Measurements from ENCODE around the gene C5orf46.
"Not testable (repeated sequence)": the region's sequence is repeated elsewhere in the genome, so short reads cannot be mapped to it uniquely, and the experiment has no call there.

Gene C5orf46

DNA sequence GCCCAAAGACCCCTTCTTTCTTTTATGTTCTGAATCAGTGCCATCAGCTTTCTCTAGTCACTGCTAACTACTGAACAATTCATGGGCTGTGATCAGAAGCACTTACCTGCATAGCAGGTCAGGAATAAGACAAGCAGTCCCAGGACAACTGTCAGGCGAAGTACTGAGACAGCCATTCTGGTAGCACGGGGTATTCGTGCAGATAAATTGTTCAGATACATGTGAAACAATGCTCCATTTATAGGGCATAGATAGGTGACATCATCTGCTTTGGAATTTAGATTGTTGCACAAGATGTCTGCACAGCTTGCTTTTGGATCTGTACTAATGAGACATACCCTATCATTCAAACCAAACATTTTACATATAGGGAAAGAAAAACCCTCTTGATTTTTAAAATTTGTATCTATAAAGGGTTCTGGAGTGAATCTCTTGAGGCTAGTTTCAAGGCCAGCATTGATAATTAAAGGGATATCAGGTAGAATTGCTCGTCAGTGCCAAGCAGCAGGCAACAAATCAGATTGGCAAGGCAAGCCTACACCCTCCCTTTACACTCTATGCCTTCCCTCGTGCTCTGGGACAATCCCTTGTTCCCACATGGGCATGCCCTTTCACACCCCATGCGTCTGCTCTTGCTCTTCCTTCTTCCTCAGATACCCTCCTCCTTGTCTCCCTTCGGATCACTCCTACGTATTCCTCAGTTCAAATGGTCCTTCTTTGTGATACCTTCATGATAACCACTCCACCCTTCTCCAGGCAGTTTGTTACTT lies at the start of gene C5orf46:
TSS of gene C5orf46 (minus strand) at position 213 of the 770 bp plus-strand sequence. CDS start at position 176, 37 bp downstream.
- DNase-seq: no peak

DNA sequence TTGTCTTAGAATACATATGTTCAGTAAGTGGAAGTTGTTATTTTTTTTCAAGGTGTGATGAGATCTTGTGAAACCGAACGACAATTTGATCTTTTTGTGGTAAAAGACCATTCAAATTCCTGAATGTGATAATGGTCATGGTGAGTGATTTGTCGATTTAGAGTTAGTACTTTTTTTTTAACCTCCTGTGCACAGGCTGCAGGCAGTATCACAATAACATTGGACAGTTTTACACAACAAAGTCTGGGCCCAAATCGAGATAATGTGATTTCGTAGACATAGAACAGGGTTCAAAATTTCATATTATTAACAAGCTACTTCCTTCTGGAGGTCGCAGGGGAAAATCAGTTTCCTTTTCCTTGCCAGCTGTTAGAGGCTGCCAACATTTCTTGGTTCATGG lies 48.6 kb upstream of the C5orf46 start:
- no peak for DNase-seq

DNA sequence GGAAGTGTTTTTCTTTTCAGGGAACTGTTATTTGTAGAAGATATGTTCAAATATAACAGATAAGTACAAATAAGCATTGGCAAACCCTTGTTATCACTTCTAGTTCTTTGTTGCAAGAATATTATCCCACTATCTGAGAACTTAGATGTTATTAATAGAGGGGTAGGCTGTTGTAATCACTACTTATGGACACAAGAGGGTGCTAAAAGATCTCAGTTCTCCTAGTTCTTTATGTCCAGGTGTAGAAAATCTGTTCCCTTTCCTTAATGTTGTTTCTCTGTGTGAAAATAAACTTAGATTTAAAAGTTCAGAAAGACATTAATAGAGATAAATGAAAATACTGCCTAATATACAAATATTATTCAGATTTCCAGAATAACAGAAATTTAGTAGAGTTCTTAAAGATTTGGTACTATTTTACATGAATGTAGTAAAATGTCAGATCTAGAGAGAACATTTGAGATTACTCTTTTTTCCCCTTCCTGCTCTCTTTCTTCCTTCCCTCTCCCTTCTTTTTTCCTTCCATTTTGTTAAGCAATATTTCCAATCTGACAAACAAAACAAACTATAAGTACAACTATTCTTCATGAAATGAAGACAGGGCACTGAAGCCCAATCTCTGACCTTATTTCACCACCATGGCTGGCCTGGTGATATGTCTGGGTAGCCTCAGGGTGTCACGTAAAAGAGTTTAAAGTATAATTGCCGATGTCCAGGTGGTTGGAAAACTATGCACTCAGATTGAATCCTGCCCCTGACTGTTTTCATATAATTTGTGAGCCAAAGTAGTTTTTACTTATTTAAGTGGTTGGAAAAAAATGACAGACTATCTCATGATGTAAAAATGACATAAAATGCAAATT lies 43.6 kb upstream of the C5orf46 start:
- DNase-seq: peak; percentile 65

DNA sequence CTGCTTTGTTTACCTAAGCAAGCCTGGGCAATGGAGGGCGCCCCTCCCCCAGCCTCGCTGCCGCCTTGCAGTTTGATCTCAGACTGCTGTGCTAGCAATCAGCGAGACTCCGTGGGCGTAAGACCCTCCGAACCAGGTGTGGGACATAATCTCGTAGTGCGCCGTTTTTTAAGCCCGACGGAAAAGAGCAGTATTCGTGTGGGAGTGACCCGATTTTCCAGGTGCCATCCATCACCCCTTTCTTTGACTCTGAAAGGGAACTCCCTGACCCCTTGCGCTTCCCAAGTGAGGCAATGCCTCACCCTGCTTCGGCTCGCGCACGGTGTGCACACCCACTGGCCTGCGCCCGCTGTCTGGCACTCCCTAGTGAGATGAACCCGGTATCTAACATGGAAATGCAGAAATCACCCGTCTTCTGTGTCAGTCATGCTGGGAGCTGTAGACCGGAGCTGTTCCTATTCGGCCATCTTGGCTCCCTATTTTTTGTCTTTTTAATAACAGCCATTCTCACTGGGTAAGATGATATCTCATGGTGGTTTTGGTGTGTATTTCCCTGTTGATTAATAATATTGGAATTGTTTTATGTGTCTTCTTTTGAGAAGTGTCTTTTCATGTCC lies 40.4 kb upstream of the C5orf46 start:
- not testable (repeated sequence) for DNase-seq

DNA sequence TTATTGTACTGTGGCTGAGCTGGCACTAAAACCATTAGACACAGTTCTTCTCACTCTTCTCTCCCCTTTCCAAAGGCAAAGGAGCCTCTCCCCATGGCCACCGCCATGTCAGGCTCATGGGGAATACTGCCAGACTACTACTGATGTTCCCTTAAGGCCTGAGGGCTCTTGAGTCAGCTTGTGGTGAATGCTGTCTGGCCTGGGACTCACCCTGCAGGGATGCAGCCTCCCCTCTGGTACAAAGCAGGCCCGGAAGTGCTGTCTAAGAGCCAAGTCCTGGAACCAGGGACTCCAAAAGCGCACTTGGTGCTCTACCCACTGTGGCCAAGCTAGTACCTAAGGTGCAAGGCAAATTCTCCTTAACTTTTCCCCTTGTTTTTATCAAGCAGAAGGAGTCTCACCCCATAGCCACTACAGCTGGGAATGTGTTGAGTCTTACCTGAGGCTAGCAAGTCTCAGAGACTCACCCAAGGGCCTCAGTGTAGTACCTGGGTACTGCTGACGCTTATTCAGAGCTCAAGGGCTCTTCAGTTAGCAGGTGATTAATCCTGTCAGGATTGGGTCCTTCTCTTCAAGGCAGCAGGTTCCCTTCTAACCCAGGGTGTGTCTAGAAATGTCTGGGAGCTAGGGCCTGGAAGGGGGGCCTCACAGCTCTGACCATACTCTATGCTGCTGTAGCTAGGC lies 33.2 kb upstream of the C5orf46 start:
- no peak for DNase-seq

DNA sequence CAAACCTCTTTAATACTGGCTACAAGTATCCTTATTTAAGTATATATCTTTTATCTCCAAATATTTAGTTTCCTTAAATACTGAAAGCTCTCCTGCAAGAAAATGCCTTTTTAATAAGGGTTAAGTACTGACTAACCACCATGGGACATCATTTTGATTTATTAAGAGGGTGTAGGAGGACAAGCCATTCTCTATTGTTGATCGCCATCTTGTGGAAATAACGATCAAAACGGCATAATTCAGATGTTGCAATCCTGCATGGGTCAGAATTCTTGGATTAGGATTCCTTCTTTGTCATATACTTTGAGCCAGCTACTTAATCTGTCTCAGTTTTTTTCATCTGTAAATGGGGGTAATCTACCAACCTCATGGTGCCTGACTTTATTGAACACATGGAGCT lies 28.7 kb upstream of the C5orf46 start:
- DNase-seq: peak; percentile 60

DNA sequence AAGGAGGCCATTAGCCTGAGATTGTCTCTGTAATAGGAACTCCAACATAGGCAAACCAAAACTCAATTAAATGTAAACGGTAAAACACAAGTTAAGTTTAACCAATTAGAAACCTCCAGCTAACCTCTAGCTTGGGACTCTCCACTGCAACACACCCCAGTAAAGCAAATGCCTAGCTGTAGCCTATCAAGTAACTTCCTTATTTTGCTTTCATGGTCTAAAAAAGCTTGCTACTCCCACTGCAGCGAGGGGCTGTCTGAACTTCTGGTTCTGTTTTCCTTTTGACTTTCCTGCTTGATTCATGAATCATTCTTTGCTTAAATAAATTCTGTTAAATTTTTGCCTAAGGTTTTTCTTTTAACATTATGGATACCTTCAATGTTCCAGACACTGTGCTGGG lies 24.4 kb upstream of the C5orf46 start:
- peak; percentile 36 for DNase-seq

DNA sequence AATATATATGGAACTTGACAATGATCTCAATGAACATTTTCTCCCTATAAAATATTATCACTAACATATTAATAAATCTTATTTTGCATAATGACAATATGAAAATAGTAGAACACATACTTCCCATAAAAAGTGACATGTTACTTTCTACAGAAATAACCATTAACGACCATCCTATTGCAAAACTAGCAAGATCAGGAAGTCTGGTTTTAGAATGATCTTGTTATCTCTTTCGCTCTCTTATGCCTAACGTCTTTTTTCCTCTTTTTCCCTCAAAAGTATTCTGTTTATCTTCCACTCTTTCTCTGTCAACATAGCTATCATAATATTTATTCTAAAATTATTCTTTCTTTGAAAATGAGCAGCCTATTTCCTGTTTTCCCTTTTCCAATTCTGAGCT lies 21.6 kb upstream of the C5orf46 start:
- DNase-seq: peak; percentile 16

DNA sequence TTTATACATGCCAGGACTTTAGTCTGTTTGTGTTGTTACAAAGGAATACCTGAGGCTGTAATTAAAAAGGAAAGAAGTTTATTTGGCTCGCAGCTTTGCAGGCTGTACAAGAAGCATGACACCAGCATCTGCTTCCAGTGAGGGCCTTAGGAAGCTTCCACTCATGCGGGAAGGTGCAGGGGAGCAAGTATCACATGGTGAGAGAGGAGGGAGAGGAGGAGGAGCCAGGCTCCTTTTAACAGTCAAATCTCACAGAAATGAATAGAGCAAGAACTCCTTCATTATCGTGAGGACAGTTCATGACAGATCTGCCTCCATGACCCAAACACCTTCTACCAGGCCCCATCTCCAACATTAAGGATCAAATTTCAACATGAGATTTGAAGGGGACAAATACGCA lies 18.7 kb upstream of the C5orf46 start:
- no peak for DNase-seq

DNA sequence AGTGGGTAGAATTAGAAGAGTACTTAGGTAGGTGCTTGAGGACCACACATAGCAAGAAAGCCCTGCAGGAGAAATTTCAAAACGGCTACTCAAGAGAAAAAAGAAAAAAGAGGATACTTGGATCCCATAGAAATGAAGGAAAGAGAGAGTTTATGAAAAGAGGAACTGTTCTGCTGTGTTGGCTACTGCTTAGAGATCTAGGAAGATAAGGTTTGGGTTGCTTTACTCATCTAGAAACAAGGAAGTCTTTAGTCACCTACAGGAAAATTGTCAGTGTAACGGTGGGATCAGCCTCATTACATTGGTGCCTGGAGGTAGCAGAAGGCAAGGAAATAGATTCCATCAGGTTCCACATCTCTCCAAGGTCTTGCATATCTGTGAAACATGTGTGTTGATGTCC lies 14.8 kb upstream of the C5orf46 start:
- peak; percentile 64 for DNase-seq

DNA sequence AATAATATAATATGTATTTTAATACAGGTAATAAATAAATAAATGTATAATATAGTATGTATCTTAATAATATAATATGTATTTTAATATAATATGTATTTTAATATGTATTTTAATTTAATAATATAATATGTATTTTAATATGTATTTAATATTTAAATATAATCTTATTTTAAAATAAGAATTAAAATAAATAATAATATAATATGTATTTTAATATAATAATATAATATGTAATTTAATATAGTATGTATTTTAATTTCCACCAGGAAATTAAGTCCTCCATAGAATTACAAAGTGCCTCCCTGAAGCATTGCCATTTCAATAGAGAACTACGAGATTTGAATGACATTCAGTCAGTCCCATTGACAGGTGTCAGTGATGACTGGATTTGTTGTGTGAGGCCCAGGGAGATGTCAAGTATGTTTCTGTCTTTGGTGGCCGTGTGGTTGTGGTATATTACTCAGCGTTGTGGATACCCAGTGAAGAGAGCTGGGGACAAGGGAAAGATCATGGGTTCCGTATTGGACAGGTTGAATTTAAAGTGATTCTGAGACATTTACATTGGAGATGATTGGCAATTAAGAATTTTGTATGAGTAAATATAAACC lies 14.2 kb upstream of the C5orf46 start:
- no peak for DNase-seq

DNA sequence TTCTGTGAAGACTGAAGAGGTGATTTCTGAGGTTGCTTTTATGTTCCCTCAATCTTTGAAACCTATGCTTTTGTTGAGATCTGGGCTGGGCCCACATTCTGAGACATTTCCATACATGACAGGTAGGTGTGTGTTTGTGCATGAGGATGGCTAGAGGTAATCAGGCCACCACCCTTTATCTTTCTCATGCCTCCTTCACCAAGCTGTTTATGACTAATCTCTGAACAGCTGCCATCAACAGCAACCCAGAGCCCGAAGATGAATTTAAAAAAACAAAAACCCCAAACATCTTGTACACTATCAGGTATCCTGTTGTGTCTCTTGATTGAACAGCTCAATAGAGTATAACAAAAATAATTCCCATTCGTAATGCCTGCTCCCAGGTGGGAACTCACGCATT lies 12.6 kb upstream of the C5orf46 start:
- no peak for DNase-seq

DNA sequence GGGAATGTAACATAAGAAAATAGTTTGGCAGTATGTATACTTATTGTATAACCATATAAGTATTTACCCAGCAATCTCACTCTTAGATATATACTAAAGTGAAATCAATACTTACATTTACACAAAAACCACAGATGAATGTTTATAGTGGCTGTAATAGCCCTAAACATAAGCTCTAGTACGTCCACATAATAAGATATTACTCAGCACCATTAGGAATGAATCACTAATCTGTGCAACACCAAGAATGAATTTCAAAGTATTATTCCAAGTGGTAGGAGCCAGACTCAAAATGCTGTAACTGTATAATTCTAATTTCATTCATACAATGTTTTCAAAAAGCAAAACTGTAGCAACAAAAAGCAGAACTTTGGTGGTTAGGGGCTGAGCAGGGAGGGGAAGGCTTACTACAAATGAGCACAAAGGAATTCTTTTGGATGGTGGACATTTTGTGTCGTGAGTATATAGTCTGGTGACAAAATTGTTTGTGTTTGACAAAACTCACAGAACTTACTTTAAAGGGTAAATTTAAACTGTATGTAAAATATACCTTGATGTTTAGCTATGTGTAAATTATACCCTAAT lies 11.9 kb upstream of the C5orf46 start:
- no peak for DNase-seq

DNA sequence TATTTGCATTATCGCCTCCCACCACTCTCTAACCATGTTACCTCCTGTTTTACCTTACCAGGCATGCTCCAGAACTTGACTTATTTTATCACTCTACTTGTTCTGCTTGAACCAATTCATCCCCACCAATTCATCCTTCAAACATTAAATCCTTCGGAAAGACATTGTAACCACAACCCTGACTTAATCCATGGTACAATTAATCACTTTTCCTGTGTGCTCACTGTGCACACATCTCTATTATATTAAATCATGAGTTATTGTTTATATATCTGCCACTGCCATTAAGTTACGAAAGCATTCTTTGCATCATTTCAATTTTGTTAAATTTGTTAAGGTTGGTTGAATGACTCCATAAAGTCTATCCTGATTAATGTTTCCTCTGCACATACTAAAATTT lies 7.4 kb upstream of the C5orf46 start:
- no peak for DNase-seq

DNA sequence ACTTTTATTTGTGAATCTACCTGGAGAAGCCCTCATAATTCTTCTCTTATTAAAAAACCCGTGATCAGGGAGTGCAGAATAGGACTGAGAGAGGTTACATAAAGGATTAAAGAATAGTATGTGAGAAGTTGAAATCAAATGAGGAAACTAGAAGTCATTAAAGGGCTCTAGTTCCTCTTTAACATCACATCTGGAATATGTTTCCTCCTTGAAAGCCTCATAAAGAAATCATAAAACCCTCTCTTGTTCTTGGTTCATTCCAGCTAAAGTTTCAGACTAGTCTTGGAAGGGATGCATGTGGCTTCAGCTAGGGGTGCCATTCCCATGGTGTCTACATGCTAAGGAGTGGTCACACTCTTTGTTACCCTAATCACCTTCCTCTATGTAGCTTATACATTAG lies 5.7 kb upstream of the C5orf46 start:
- DNase-seq: no peak

DNA sequence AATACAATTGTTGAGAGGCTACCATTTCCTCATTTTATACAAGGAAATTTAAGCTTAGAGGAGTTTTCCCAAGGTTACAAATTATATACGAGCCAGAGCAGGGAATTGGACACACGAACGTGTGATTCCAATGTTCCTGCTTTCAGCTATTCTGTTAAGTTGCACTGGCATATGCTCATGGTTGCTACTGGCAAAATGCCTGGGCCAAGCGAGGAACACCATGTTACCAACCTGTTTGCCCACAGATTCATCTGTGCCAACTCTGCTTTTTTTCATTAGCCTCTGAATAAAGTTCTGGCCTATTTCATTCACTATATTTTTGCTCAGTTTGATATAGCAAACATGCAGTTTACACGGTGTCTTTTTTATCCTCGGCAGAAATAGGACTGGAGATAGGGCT lies 5.1 kb upstream of the C5orf46 start:
- DNase-seq: no peak

DNA sequence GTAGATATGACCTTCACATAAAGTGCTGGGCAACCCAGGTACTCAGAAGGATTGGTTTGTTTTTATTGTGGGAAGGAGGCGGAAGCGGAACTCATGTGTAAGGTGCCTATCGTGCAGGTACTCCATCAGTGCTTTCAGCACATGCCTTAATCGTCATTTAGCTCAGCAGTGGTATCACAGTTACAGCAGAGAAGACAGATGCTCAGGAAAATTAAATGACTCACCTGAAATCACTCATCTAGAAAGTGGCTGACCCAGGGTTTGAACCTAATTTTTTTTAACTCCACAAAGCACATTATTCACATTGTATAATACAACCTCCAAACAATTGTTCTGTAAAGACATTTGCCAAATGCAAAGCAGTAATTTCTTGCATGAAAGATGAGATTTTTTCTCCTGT lies 2.2 kb downstream of the C5orf46 start:
- DNase-seq: no peak

DNA sequence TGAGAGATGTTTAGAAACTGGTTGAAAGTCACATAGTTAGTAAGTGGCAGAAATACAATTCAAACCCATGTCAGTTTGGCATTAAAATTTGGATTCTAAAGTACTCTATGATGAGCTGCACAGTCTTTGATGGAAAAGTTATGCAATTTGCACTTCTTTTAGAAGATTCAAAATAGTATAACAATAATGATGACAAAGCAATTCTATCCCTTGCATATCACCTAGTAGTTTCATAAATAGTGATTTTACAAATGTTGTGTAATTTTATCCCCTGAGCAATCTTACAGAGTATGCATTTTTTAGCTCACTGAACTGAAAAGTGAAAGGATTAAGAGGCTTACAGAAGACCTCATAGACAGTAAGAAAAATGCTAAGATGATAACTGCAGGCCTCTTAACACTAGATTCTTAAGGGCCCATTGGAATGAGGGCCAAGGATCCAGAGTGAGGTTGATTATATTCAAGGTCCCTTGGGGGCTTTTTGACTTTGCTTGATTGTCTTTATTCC lies 3.7 kb downstream of the C5orf46 start:
- DNase-seq: no peak

DNA sequence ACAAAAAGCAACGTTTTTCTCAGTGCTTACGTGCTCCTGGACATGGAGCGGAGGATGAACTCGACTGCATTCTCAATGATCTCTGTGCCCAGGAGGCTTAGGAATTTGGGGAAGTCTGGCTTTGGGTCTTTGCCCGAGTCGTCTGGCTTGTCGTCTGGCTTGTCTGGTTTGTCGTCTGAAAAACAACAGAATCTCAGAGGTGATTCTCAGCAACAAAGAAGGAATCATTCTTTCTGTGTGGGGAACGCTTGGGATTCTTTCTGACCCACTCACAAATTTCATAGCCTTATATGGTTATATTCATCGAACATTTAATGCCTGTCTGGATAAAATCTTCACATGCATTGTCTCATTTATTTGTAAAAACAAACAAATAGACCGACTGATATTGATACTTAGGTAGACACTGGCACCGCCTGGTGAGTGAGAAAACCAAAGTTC lies 4.7 kb downstream of the C5orf46 start:
- DNase-seq: no peak

DNA sequence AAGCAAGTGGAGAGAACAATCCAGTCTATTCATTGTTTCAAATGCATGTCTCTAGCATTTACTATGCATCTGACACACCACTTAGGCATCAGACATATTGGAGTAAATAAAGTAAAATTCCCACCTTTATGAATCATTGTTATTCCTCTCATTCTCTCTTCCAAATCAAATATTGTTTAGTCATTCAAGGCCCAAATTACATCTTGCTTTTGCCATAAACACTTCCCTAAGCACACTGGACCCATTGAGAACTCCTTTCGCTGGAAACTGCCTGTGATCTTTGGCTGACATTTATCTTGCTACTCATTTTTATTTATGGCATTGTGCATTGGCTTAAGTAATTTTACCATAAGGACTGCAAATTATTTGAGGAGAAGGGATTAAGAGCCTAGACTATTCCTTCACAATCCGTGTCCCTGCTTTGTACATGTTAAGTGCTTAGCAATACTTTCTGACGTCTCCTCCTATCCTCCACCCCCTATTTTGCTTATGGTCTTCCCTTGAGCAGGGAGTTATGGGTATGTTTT lies 7.4 kb downstream of the C5orf46 start:
- DNase-seq: no peak

DNA sequence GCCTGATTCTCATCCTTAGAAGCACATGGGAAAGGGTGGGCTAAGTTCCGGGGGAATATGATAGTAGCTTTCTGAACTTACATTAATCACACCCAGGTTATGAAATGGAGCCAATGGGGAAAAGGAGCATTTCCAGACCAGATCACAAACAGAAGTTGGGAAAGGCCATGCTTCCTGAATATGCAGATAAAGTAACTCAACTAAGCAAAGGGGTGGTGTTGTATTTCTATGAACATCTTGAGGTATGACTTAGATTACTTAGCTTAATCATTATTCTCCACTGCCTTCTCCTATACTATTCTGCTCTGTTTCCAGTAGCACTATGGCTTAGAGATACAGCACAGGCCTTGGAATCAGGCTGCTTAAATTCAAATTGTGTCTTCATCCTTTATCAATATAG lies 10.5 kb downstream of the C5orf46 start:
- no peak for DNase-seq

DNA sequence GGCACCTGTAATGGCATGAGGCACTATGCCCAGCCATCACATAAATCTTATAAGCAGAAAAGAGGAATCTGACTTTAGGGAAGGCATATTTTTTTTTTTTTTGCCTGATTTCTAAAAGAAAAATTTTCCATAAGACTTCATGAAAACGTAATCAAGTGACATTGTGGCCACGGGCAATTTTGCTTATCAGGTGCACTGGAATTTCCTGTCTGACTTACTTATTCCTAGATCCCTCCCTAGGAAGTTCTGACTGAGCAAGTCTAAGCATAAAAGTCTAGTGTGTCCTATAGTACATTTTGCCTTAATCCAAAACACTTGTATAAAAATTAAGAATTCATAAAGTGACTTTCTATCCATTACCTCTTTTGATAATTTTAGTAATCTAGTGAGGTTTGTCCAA lies 12.5 kb downstream of the C5orf46 start:
- DNase-seq: no peak
